HEK293 (cell line): ENCODE data around the gene SLC26A5.

Experiments used
- CTCF ChIA-PET: fragments of 350-600 bp; formaldehyde crosslinking; extraction: SDS; loops from one replicate; lab custom pipeline; 2021; ENCODE audit warnings: antibody characterized with exemption; lab: Yijun Ruan, JAX
- POLR2A ChIA-PET: fragments of 300-600 bp; formaldehyde crosslinking; extraction: SDS; loops from one replicate; lab custom pipeline; 2020; ENCODE audit warnings: antibody characterized with exemption, inconsistent platforms; lab: Yijun Ruan, JAX
- H3K27ac ChIP-seq: fragments of 200-500 bp; sonication (Bioruptor generic); 2 replicates; pipeline ENCODE4 v1.5.1; 2014; ENCODE audit warnings: low read depth, low read length, control low read depth, inconsistent platforms; ENCODE audit errors: extremely low read depth
- H3K36me3 ChIP-seq, 2 experiments: fragments of 200-500 bp in 1 of 2; sonication (Bioruptor generic) in 1 of 2; 1 replicate in 1 of 2; 2 replicates in 1 of 2; pipeline ENCODE4 v1.5.1; 2014 to 2017; ENCODE audit warnings: inconsistent platforms in 2 of 2, low read length in 2 of 2; ENCODE audit not compliant: control insufficient read depth in 2 of 2, insufficient read depth in 1 of 2
- H3K4me1 ChIP-seq: fragments of 200-500 bp; sonication (Bioruptor generic); 2 replicates; pipeline ENCODE4 v1.5.1; 2014; ENCODE audit warnings: mild to moderate bottlenecking, low read length, inconsistent platforms; ENCODE audit not compliant: control insufficient read depth, insufficient read depth
- H3K4me3 ChIP-seq: 2 replicates; pipeline ENCODE4 v1.5.1; 2011; ENCODE audit warnings: low read depth, mild to moderate bottlenecking, control low read depth, low read length, moderate library complexity
- H3K9me3 ChIP-seq: fragments of 200-500 bp; sonication (Bioruptor generic); 2 replicates; pipeline ENCODE4 v1.5.1; 2014; ENCODE audit warnings: low read depth, low read length, inconsistent platforms; ENCODE audit not compliant: control insufficient read depth, insufficient read depth
- BCL6B ChIP-seq: fragments of 450-650 bp; formaldehyde crosslinking; IDR thresholded peaks from 2 replicates; pipeline ENCODE4 v1.5.1; 2017; ENCODE audit warnings: missing biosample characterization, missing genetic modification characterization
- HOXC10 ChIP-seq: sonication (generic); formaldehyde crosslinking; IDR thresholded peaks from 2 replicates; pipeline ENCODE4 v1.8.1; 2023; ENCODE audit warnings: mild to moderate bottlenecking, missing genetic modification reagents
- HOXD13 ChIP-seq: sonication (generic); formaldehyde crosslinking; IDR thresholded peaks from 2 replicates; pipeline ENCODE4 v1.8.0; 2022; ENCODE audit warnings: missing genetic modification reagents, borderline replicate concordance
- KLF10 ChIP-seq: fragments of 450-650 bp; IDR thresholded peaks from 2 replicates; pipeline ENCODE4 v1.5.1; 2018; ENCODE audit warnings: missing biosample characterization, mild to moderate bottlenecking, missing genetic modification characterization
- OVOL3 ChIP-seq: fragments of 450-650 bp; formaldehyde crosslinking; IDR thresholded peaks from 2 replicates; pipeline ENCODE4 v1.5.1; 2016; ENCODE audit warnings: missing biosample characterization, missing genetic modification characterization
- ZBTB10 ChIP-seq: fragments of 450-650 bp; formaldehyde crosslinking; IDR thresholded peaks from 2 replicates; pipeline ENCODE4 v1.5.1; 2016; ENCODE audit warnings: missing biosample characterization, missing genetic modification characterization
- ZBTB21 ChIP-seq: fragments of 450-650 bp; formaldehyde crosslinking; IDR thresholded peaks from 2 replicates; pipeline ENCODE4 v1.5.1; 2017; ENCODE audit warnings: missing biosample characterization, missing genetic modification characterization
- ZBTB48 ChIP-seq: fragments of 450-650 bp; formaldehyde crosslinking; IDR thresholded peaks from 2 replicates; pipeline ENCODE4 v1.5.1; 2016; ENCODE audit warnings: missing biosample characterization, missing genetic modification characterization
- ZIC2 ChIP-seq: fragments of 450-650 bp; formaldehyde crosslinking; IDR thresholded peaks from 2 replicates; pipeline ENCODE4 v1.5.1; 2016; ENCODE audit warnings: missing biosample characterization, missing genetic modification characterization
- ZNF121 ChIP-seq: fragments of 450-650 bp; formaldehyde crosslinking; IDR thresholded peaks from 2 replicates; pipeline ENCODE4 v1.5.1; 2016; ENCODE audit warnings: missing biosample characterization, missing genetic modification characterization
- ZNF132 ChIP-seq: fragments of 450-650 bp; formaldehyde crosslinking; IDR thresholded peaks from 2 replicates; pipeline ENCODE4 v1.5.1; 2017; ENCODE audit warnings: missing biosample characterization, missing genetic modification characterization, borderline replicate concordance
- ZNF133 ChIP-seq: fragments of 450-650 bp; formaldehyde crosslinking; IDR thresholded peaks from 2 replicates; pipeline ENCODE4 v1.5.1; 2016; ENCODE audit warnings: missing biosample characterization, missing genetic modification characterization
- ZNF148 ChIP-seq: fragments of 450-650 bp; formaldehyde crosslinking; IDR thresholded peaks from 2 replicates; pipeline ENCODE4 v1.5.0; 2017; ENCODE audit warnings: missing biosample characterization, missing genetic modification characterization, borderline replicate concordance
- ZNF175 ChIP-seq: fragments of 450-650 bp; formaldehyde crosslinking; IDR thresholded peaks from 2 replicates; pipeline ENCODE4 v1.5.1; 2016; ENCODE audit warnings: missing biosample characterization, missing genetic modification characterization
- ZNF2 ChIP-seq: fragments of 450-650 bp; formaldehyde crosslinking; IDR thresholded peaks from 2 replicates; pipeline ENCODE4 v1.5.1; 2016; ENCODE audit warnings: missing biosample characterization, missing genetic modification characterization
- ZNF214 ChIP-seq: fragments of 450-650 bp; formaldehyde crosslinking; IDR thresholded peaks from 2 replicates; pipeline ENCODE4 v1.5.1; 2017; ENCODE audit warnings: missing biosample characterization, mild to moderate bottlenecking, missing genetic modification characterization, borderline replicate concordance
- ZNF223 ChIP-seq: fragments of 450-650 bp; formaldehyde crosslinking; IDR thresholded peaks from 2 replicates; pipeline ENCODE4 v1.5.1; 2016; ENCODE audit warnings: missing biosample characterization, missing genetic modification characterization
- ZNF248 ChIP-seq: fragments of 450-650 bp; formaldehyde crosslinking; IDR thresholded peaks from 2 replicates; pipeline ENCODE4 v1.5.1; 2017; ENCODE audit warnings: missing biosample characterization, missing genetic modification characterization
- ZNF311 ChIP-seq: fragments of 450-650 bp; formaldehyde crosslinking; IDR thresholded peaks from 2 replicates; pipeline ENCODE4 v1.5.1; 2017; ENCODE audit warnings: missing biosample characterization, missing genetic modification characterization, borderline replicate concordance
- ZNF324 ChIP-seq: fragments of 450-650 bp; formaldehyde crosslinking; IDR thresholded peaks from 2 replicates; pipeline ENCODE4 v1.5.1; 2016; ENCODE audit warnings: missing biosample characterization, missing genetic modification characterization
- ZNF416 ChIP-seq: fragments of 450-650 bp; formaldehyde crosslinking; IDR thresholded peaks from 2 replicates; pipeline ENCODE4 v1.5.1; 2016; ENCODE audit warnings: missing biosample characterization, missing genetic modification characterization
- ZNF48 ChIP-seq: fragments of 450-650 bp; formaldehyde crosslinking; IDR thresholded peaks from 2 replicates; pipeline ENCODE4 v1.5.1; 2016; ENCODE audit warnings: missing biosample characterization, missing genetic modification characterization
- ZNF530 ChIP-seq: fragments of 450-650 bp; formaldehyde crosslinking; IDR thresholded peaks from 2 replicates; pipeline ENCODE4 v1.5.1; 2016; ENCODE audit warnings: low read depth, missing biosample characterization, missing genetic modification characterization
- ZNF549 ChIP-seq: fragments of 450-650 bp; IDR thresholded peaks from 2 replicates; pipeline ENCODE4 v1.5.1; 2018; ENCODE audit warnings: missing biosample characterization, missing genetic modification characterization, mild to moderate bottlenecking, inconsistent platforms, moderate library complexity
- ZNF571 ChIP-seq: fragments of 450-650 bp; formaldehyde crosslinking; IDR thresholded peaks from 2 replicates; pipeline ENCODE4 v1.5.0; 2017; ENCODE audit warnings: missing biosample characterization, missing genetic modification characterization
- ZNF585B ChIP-seq: fragments of 450-650 bp; formaldehyde crosslinking; IDR thresholded peaks from 2 replicates; pipeline ENCODE4 v1.5.1; 2016; ENCODE audit warnings: missing biosample characterization, missing genetic modification characterization
- ZNF645 ChIP-seq: fragments of 450-650 bp; formaldehyde crosslinking; IDR thresholded peaks from 2 replicates; pipeline ENCODE4; 2016; ENCODE audit warnings: missing biosample characterization, missing genetic modification characterization
- ZNF768 ChIP-seq: fragments of 450-650 bp; formaldehyde crosslinking; IDR thresholded peaks from 2 replicates; pipeline ENCODE4 v1.5.1; 2018; ENCODE audit warnings: missing biosample characterization, mild to moderate bottlenecking, missing genetic modification characterization
- ZNF792 ChIP-seq: fragments of 450-650 bp; formaldehyde crosslinking; IDR thresholded peaks from 2 replicates; pipeline ENCODE4 v1.5.1; 2016; ENCODE audit warnings: missing biosample characterization, missing genetic modification characterization
- ZNF830 ChIP-seq: fragments of 450-650 bp; IDR thresholded peaks from 2 replicates; pipeline ENCODE4 v1.5.0; 2018; ENCODE audit warnings: missing biosample characterization, missing genetic modification characterization, low read depth, mild to moderate bottlenecking, moderate library complexity
- ZNF837 ChIP-seq: fragments of 450-650 bp; formaldehyde crosslinking; IDR thresholded peaks from 2 replicates; pipeline ENCODE4 v1.5.1; 2016; ENCODE audit warnings: missing biosample characterization, missing genetic modification characterization

The SLC26A5 gene

GRCh38 chr7:103413407-103413806 is 32.6 kb downstream of the SLC26A5 start:
- H3K4me3 ChIP-seq, result no peak overlapping the region
- no peaks in the 10 kb centered on the region for H3K36me3 ChIP-seq
- no peaks in the 10 kb centered on the region for H3K9me3 ChIP-seq
- ChIA-PET POLR2A (no interaction called here), CTCF (interaction anchor here (0.6 kb wide), 1 partner anchor 666 kb away, joined by 3 read pairs; no protein-coding TSS in a partner anchor)
- H3K4me1 ChIP-seq, result no peaks in the 10 kb centered on the region
- no peak overlapping the region for H3K27ac ChIP-seq
- no peak for TF ChIP-seq ZBTB48 (tag by site-specific recombination)
- TF ChIP-seq ZNF585B (tag by site-specific recombination), result no peak
- no peak for TF ChIP-seq ZNF830 (tag by site-specific recombination)
- TF ChIP-seq ZNF792 (tag by site-specific recombination), result no peak
- no peak for TF ChIP-seq ZNF324
- TF ChIP-seq HOXD13 (CRISPR knock-in tag), result no peak
- no peak for TF ChIP-seq ZNF132 (tag by site-specific recombination)
- TF ChIP-seq KLF10 (tag by site-specific recombination), result no peak
- TF ChIP-seq ZIC2 (tag by site-specific recombination), result no peak
- no peak for TF ChIP-seq ZNF571 (tag by site-specific recombination)
- TF ChIP-seq ZNF248 (tag by site-specific recombination), result no peak
- TF ChIP-seq OVOL3 (tag by site-specific recombination), result no peak
- no peak for TF ChIP-seq ZNF311 (tag by site-specific recombination)
- no peak for TF ChIP-seq ZNF48 (tag by site-specific recombination)
- TF ChIP-seq ZNF214 (tag by site-specific recombination), result no peak
- no peak for TF ChIP-seq ZNF530 (tag by site-specific recombination)
- TF ChIP-seq ZNF837 (tag by site-specific recombination), result no peak
- TF ChIP-seq ZNF148 (tag by site-specific recombination), result no peak
- no peak for TF ChIP-seq ZNF175

- no peak overlapping the region for H3K4me3 ChIP-seq
- CTCF ChIA-PET, result interaction anchor here (0.7 kb wide), 1 partner anchor 42 kb away, joined by 3 read pairs; no protein-coding TSS in a partner anchor
- no peaks in the 10 kb centered on the region for H3K4me1 ChIP-seq
- TF ChIP-seq ZBTB10 (no peak), ZBTB21 (tag by site-specific recombination) (no peak), ZNF223 (tag by site-specific recombination) (no peak), ZNF645 (tag by site-specific recombination) (no peak), ZNF768 (tag by site-specific recombination) (no peak), ZNF214 (tag by site-specific recombination) (no peak), ZNF549 (tag by site-specific recombination) (no peak), HOXC10 (no peak), ZNF416 (no peak), BCL6B (tag by site-specific recombination) (no peak), ZNF133 (no peak), ZNF121 (tag by site-specific recombination) (no peak), ZNF2 (tag by site-specific recombination) (no peak)
- no peaks in the 10 kb centered on the region for H3K9me3 ChIP-seq
- POLR2A ChIA-PET, result interaction anchor here (0.7 kb wide), 1 partner anchor 266 kb away, joined by 4 read pairs; no protein-coding TSS in a partner anchor
- H3K36me3 ChIP-seq, result no peaks in the 10 kb centered on the region
- no peak overlapping the region for H3K27ac ChIP-seq
These were observed 33.9 kb downstream of the SLC26A5 start for GRCh38 chr7:103412151-103412550.
